HEK293 (cell line): Measurements from ENCODE around the gene SULT1A3.

Experiments
- IKZF3 ChIP-seq: fragments of 450-650 bp; IDR thresholded peaks from 2 replicates; pipeline ENCODE4 v1.5.0; 2018; ENCODE audit warnings: missing biosample characterization, mild to moderate bottlenecking, missing genetic modification characterization, moderate library complexity
- MEIS1 ChIP-seq: sonication (generic); formaldehyde crosslinking; IDR thresholded peaks from 2 replicates; pipeline ENCODE4 v1.8.1; 2022; ENCODE audit warnings: missing genetic modification reagents, mild to moderate bottlenecking, borderline replicate concordance
- ZNF184 ChIP-seq: fragments of 450-650 bp; IDR thresholded peaks from 2 replicates; pipeline ENCODE4 v1.5.1; 2018; ENCODE audit warnings: missing biosample characterization, mild to moderate bottlenecking, missing genetic modification characterization
- ZNF19 ChIP-seq: fragments of 450-650 bp; formaldehyde crosslinking; IDR thresholded peaks from 2 replicates; pipeline ENCODE4; 2016; ENCODE audit warnings: missing biosample characterization, missing genetic modification characterization, low read depth
- ZNF248 ChIP-seq: fragments of 450-650 bp; formaldehyde crosslinking; IDR thresholded peaks from 2 replicates; pipeline ENCODE4 v1.5.1; 2017; ENCODE audit warnings: missing biosample characterization, missing genetic modification characterization
- ZNF530 ChIP-seq: fragments of 450-650 bp; formaldehyde crosslinking; IDR thresholded peaks from 2 replicates; pipeline ENCODE4 v1.5.1; 2016; ENCODE audit warnings: low read depth, missing biosample characterization, missing genetic modification characterization
- TF ChIP-seq, protein P1 (sequence below): fragments of 450-650 bp; formaldehyde crosslinking; IDR thresholded peaks from 2 replicates; pipeline ENCODE4 v1.5.1; 2016; ENCODE audit warnings: missing biosample characterization, missing genetic modification characterization
- TF ChIP-seq, protein P2 (sequence below): fragments of 450-650 bp; formaldehyde crosslinking; IDR thresholded peaks from 2 replicates; pipeline ENCODE4 v1.5.1; 2017; ENCODE audit warnings: missing biosample characterization, mild to moderate bottlenecking, missing genetic modification characterization, moderate library complexity
- TF ChIP-seq, protein P3 (sequence below): fragments of 450-650 bp; formaldehyde crosslinking; IDR thresholded peaks from 2 replicates; pipeline ENCODE4 v1.5.1; 2017; ENCODE audit warnings: missing biosample characterization, missing genetic modification characterization

DNA sequence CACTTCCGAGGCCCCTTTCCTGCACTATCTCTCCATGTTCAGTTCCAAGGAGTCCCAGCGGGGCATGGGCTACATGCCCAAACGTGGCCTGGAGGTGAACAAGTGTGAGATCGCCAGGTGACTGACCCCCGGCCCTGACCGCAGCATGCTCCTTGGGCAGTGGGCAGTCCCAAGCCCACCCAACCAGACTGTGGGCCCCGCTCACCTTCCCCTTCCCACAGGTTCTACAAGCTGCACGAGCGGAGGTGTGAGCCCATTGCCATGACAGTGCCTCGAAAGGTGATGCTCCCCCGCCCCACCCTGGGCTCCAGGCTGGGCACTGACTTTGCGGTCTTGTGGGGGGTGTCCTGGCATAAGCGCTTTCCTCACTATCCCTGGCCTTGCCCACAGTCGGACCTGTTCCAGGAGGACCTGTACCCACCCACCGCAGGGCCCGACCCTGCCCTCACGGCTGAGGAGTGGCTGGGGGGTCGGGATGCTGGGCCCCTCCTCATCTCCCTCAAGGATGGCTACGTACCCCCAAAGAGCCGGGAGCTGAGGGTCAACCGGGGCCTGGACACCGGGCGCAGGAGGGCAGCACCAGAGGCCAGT is 11.0 kb upstream of the SULT1A3 start:
- TF ChIP-seq, protein P1, sequence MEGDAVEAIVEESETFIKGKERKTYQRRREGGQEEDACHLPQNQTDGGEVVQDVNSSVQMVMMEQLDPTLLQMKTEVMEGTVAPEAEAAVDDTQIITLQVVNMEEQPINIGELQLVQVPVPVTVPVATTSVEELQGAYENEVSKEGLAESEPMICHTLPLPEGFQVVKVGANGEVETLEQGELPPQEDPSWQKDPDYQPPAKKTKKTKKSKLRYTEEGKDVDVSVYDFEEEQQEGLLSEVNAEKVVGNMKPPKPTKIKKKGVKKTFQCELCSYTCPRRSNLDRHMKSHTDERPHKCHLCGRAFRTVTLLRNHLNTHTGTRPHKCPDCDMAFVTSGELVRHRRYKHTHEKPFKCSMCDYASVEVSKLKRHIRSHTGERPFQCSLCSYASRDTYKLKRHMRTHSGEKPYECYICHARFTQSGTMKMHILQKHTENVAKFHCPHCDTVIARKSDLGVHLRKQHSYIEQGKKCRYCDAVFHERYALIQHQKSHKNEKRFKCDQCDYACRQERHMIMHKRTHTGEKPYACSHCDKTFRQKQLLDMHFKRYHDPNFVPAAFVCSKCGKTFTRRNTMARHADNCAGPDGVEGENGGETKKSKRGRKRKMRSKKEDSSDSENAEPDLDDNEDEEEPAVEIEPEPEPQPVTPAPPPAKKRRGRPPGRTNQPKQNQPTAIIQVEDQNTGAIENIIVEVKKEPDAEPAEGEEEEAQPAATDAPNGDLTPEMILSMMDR = no peak
- no peak for TF ChIP-seq ZNF530 (tag by site-specific recombination)
- TF ChIP-seq, protein P2, sequence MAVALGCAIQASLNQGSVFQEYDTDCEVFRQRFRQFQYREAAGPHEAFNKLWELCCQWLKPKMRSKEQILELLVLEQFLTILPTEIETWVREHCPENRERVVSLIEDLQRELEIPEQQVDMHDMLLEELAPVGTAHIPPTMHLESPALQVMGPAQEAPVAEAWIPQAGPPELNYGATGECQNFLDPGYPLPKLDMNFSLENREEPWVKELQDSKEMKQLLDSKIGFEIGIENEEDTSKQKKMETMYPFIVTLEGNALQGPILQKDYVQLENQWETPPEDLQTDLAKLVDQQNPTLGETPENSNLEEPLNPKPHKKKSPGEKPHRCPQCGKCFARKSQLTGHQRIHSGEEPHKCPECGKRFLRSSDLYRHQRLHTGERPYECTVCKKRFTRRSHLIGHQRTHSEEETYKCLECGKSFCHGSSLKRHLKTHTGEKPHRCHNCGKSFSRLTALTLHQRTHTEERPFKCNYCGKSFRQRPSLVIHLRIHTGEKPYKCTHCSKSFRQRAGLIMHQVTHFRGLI = no peak
- TF ChIP-seq IKZF3 (tag by site-specific recombination) = no peak
- TF ChIP-seq ZNF19 (tag by site-specific recombination) = no peak
- TF ChIP-seq ZNF184 (tag by site-specific recombination) = no peak
- no peak for TF ChIP-seq ZNF248 (tag by site-specific recombination)
- TF ChIP-seq MEIS1 = no peak
- TF ChIP-seq, protein P3, sequence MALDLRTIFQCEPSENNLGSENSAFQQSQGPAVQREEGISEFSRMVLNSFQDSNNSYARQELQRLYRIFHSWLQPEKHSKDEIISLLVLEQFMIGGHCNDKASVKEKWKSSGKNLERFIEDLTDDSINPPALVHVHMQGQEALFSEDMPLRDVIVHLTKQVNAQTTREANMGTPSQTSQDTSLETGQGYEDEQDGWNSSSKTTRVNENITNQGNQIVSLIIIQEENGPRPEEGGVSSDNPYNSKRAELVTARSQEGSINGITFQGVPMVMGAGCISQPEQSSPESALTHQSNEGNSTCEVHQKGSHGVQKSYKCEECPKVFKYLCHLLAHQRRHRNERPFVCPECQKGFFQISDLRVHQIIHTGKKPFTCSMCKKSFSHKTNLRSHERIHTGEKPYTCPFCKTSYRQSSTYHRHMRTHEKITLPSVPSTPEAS = no peak
